CD4-positive, alpha-beta T cell treated with Interleukin-21 for 1 hour (primary cell): ENCODE results near the gene DVL2.
A peak's percentile ranks its signal among the peaks of the same experiment; 100 is the strongest.

ENCODE experiments used
- DNase-seq: peaks from one replicate; pipeline ENCODE4 v3.0.0-alpha.2; 2020

The DVL2 gene

GRCh38 chr17:7234083-7234951, at the start of gene DVL2:
Gene DVL2 (minus strand): TSS chr17:7234517. CDS start chr17:7234262, 255 bp downstream.
- DNase-seq = peak; percentile 96

GRCh38 chr17:7283471-7284216, 49.3 kb upstream of the DVL2 start:
- DNase-seq = no peak

DNA sequence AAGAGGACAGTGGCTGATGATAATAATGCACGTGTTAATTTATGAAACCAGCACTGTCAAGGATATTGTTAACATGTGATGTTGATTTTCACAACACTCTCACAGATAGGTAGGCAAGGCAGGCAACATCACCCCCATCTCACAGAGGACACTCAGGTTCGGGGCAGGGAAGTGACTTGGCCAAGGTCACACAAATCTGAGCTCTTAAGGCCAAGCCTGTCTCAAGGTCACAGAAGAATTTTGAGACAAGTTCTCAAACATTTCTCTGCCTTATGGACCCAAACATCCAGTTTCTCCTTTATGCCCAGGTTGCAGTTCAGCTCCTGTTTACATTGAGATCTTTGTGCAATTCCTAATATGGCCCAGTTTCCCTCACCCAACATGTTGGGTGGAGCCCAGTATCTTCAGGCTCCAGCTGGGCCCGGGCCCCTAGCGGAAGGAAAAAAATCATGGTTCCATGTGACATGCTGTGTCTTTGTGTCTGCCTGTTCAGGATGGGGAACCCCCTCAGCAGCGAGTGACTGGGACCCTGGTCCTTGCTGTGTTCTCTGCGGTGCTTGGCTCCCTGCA, 48.5 kb upstream of the DVL2 start:
- no peak for DNase-seq

DNA sequence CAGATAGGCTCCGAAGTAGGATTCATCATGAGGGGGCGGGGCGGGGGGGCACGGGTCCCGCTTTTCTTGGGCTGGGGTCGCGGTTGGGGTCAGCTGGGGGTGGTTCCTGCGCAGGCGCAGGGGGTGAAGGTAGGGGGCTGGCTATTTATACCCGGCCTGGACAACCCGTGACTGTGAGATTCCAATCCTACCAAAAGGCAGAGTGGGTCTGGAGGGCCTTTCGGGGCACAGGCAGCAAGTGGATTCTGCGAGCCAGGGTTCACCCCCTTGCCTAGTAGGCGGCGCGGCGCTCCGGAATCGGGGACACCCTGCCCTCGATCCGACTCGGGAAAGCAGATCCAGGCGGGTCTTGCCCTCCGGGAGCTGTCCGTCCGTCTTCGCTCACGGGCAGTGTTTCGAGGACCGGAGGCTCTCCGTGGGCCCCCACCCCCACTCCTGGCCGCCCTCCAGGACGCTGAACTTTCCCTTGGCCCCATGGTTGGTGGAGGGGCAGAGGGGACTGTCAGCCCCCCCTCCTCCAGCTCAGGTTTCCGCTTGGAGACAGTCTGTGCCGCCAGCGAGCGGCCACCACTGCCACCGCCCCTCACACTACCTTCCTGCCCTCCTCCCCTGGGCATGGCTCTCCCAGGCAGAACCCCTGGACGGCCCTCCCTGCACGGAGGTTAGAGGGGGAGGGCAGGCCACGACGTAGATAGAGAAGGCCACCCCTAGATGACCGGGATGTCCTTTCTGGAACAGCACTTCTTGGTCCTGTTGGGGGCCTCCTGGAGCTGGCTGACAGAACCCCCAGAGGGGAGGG, 47.8 kb upstream of the DVL2 start:
- no peak for DNase-seq

DNA sequence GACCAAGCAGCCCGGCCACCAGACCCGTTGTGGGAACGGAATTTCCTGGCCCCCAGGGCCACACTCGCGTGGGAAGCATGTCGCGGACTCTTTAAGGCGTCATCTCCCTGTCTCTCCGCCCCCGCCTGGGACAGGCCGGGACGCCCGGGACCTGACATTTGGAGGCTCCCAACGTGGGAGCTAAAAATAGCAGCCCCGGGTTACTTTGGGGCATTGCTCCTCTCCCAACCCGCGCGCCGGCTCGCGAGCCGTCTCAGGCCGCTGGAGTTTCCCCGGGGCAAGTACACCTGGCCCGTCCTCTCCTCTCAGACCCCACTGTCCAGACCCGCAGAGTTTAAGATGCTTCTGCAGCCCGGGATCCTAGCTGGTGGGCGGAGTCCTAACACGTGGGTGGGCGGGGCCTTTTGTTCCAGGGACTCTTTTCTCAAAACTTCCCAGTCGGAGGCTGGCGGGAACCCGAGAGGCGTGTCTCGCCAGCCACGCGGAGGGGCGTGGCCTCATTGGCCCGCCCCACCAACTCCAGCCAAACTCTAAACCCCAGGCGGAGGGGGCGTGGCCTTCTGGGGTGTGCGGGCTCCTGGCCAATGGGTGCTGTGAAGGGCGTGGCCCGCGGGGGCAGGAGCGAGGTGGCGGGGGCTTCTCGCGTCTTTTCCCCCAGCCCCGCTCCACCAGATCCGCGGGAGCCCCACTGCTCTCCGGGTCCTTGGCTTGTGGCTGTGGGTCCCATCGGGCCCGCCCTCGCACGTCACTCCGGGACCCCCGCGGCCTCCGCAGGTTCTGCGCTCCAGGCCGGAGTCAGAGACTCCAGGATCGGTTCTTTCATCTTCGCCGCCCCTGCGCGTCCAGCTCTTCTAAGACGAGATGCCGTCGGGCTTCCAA, 47.0 kb upstream of the DVL2 start, which contains the start of gene SLC2A4:
Gene SLC2A4, plus strand, starts transcription at position 645 of the 879 bp plus-strand sequence. Its CDS starts 217 bp downstream, at position 862.
- DNase-seq = peak; percentile 90

DNA sequence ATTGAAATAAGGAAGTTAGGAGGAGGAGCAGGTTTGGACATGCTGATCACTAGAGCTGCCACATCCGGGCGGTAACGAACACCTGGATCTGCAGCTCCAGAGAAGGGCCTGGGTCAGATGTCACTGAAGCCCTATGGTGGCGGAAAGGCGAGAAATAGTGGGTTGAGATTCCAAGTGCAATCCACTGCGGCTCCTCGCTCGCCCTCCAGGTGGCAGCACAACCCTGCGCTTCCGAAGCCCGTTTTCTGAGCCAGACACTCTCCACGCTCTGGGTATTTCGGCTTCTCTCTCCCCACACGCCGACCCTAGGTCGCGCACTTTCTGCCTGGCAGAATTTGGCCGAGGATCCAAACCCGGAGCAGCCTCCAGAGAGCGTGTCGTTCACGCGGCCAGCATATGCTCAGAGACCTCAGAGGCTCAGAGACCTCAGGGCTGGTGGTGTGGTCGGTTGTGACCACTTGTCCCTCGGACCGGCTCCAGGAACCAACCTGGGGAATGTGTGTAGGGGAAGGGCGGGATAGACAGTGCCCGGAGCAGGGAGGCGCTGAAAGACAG, 46.3 kb upstream of the DVL2 start:
- DNase-seq = peak; percentile 88

- DNase-seq = no peak
Measured at GRCh38 chr17:7279448-7279847, 45.1 kb upstream of the DVL2 start.

DNA sequence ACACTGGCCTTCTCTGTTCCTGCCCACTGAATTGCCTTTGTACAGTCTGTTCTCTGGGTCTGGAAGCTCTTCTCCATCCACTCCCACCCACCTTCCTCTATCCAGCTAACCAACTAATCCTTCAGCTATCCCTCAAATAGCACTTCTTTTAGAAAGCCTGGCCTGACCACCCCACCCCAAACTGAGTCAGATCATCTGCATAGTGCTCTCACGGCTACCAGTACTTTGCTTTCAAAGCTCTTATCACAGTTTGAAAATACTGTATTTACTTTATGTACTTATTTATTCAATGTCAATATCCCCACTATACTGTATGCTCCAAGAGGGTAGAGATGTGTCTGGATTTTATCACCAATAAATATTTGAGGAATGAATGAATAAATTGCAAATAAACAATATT, 32.5 kb upstream of the DVL2 start:
- DNase-seq = no peak

GRCh38 chr17:7263801-7264078, 29.4 kb upstream of the DVL2 start:
- DNase-seq = no peak

DNA sequence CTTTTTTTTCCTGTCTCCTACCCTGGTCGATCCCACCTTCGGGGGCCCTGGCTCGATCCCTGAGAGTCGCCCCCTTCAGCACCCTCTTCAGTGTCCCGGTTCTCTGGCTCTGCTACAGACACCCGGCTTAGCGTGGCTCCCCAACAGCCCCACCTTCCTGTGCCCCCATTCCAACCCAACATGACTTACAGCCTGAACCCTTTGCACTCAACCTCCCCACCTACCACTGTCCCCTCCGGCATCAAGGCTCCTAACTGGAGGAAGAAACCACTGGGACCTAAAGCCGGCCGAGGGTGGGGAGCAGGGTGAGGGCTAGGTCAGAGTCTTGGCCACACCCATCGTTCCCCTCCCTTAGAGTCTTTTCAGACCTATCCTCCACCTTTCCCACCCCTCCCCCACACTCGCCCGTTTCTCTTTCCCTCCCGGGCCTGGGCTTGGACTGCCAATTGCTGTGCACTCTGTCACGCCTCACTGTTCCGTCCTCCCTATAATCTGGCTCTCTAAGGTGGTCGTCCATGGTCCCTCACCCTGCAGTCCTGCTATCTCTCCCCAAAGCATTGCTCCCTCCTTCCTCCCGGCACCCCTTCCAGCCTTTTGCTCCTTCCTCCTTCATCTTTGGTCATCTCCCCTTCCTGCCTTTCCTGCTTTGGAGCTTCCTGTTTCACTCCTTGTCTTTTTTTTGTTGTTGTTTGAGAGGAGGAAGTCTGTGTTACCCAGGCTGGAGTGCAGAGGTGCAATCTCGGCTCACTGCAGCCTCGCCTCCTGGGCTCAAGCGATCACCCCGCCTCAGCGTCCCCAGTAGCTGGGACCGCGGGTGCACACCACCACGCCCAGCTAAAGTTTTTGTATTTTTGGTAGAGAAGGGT, 28.9 kb upstream of the DVL2 start:
- DNase-seq = no peak

GRCh38 chr17:7262192-7262934, 28.0 kb upstream of the DVL2 start, which contains the start of gene CLDN7:
Gene CLDN7 (minus strand): TSS chr17:7262478. CDS start chr17:7262043, 435 bp downstream.
- no peak for DNase-seq

GRCh38 chr17:7261379-7262191, 27.3 kb upstream of the DVL2 start:
- no peak for DNase-seq

DNA sequence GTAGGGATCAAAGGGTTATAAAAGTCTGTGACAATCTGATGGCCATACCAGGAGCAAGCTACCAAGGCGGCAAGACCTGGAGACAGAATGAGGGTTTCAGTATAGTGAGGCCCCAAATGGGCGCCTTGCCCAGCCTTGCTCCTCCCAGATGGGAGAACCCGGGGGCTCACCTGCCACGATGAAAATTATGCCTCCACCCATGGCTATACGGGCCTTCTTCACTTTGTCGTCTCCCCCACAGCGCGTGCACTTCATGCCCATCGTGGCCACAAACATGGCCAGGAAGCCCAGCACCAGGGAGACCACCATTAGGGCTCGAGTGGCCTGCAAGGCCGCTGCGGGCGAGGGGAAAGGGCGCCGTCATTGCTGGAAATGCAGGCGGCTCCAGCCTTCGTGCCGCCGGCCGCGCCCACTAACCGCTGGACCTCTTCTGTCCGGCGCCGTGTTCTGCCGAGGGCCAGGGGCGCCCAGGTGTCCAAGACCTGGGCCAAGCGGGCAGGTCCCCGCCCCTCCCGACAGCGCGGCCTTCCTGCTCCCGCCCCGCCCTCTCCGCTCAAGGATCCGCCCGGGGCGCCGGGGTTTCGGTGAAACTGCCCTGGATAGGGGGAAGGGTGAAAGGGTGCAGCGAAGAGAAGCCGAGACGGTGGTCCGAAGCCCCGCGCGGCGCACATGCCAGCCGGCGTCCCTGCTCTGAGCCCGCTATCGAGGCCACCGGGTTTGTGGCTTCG, 26.5 kb upstream of the DVL2 start:
- DNase-seq = peak; percentile 44

DNA sequence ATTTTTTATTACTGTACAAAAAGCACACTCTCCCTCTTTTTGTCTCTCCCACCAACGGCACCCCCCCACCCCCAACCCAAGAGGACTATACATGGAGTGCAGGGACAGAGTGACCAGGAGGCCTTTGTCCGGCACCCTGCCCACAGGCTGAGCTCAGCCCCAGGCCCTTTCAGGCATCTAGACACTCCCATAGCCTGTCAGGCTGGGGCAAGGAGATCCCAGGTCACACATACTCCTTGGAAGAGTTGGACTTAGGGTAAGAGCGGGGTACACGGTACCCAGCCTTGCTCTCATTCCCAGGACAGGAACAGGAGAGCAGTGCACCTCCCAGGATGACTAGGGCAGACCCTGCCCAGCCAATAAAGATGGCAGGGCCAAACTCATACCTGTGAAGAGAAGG, 25.8 kb upstream of the DVL2 start:
- no peak for DNase-seq

DNA sequence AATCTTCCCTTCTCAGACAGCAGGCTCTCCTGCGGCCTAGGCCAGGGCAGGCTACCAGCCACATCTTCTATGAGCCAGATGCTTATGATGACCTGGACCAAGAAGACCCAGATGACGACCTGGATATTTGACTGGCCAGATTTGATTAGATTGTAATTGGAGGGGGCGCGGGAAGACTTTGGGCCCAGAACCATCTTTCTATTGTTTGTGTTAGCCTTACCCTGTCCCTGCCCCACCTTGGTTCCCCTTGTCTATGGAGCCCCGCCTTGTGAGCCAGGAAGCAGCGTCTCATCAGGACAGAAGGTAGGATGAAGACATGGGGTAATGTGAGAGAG, 25.2 kb upstream of the DVL2 start:
- DNase-seq = no peak

GRCh38 chr17:7258731-7259554, 24.6 kb upstream of the DVL2 start:
- DNase-seq = no peak

GRCh38 chr17:7256766-7257456, 22.6 kb upstream of the DVL2 start:
- DNase-seq = no peak
